GM21526 (cell line): Measurements from ENCODE around the gene FBN1.

Experiments
- ATAC-seq: cut with Tn5 transposase; IDR thresholded peaks from one replicate; pipeline ENCODE4 v1.9.1; 2021; ENCODE audit warnings: moderate library complexity; ENCODE audit not compliant: unreplicated experiment, low FRiP score

The FBN1 gene

GRCh38 chr15:48653216-48653615, 7.7 kb upstream of the FBN1 start:
- ATAC-seq = no peak

GRCh38 chr15:48652510-48653076, 7.1 kb upstream of the FBN1 start:
- ATAC-seq = no peak

- ATAC-seq = no peak
These were observed 5.4 kb upstream of the FBN1 start for GRCh38 chr15:48650931-48651330.

GRCh38 chr15:48647962-48648361, 2.5 kb upstream of the FBN1 start:
- ATAC-seq = no peak

GRCh38 chr15:48646331-48646730, 822 bp upstream of the FBN1 start:
- ATAC-seq = no peak

GRCh38 chr15:48644827-48645557, 517 bp downstream of the FBN1 start:
- ATAC-seq = peak; percentile 44

- ATAC-seq = no peak
These were observed 1.1 kb downstream of the FBN1 start for GRCh38 chr15:48644467-48644826.

GRCh38 chr15:48643776-48644466, 1.6 kb downstream of the FBN1 start:
- no peak for ATAC-seq

GRCh38 chr15:48643206-48643605, 2.3 kb downstream of the FBN1 start:
- ATAC-seq = no peak

- ATAC-seq = no peak
These were observed 2.7 kb downstream of the FBN1 start for GRCh38 chr15:48642795-48643194.

- ATAC-seq = no peak
These were observed 4.1 kb downstream of the FBN1 start for GRCh38 chr15:48641416-48641815.

- ATAC-seq = no peak
These were observed 6.5 kb downstream of the FBN1 start for GRCh38 chr15:48638963-48639362.

GRCh38 chr15:48637639-48638038, 7.9 kb downstream of the FBN1 start:
- no peak for ATAC-seq

GRCh38 chr15:48636511-48636910, 9.0 kb downstream of the FBN1 start:
- ATAC-seq = no peak

- no peak for ATAC-seq
These were observed 10.6 kb downstream of the FBN1 start for GRCh38 chr15:48634893-48635292.

GRCh38 chr15:48634096-48634495, 11.4 kb downstream of the FBN1 start:
- ATAC-seq = no peak

- no peak for ATAC-seq
These were observed 12.9 kb downstream of the FBN1 start for GRCh38 chr15:48632651-48633050.

GRCh38 chr15:48631176-48631770, 14.2 kb downstream of the FBN1 start:
- ATAC-seq = no peak

- no peak for ATAC-seq
These were observed 15.3 kb downstream of the FBN1 start for GRCh38 chr15:48630245-48630644.

GRCh38 chr15:48628832-48629231, 16.7 kb downstream of the FBN1 start:
- ATAC-seq = no peak

- ATAC-seq = no peak
These were observed 18.1 kb downstream of the FBN1 start for GRCh38 chr15:48627260-48627940.
